Frontal cortex (tissue), 4 donors: ENCODE results near the gene CSNK2A2. TPM values are rescaled to one million over a fixed set of nuclear protein-coding genes. Genes with fewer than 3 reads are reported as not detected.

Source experiments
- DNase-seq, 2 donors: peaks; one replicate each; pipeline ENCODE4 v3.0.0; 2012; ENCODE audit warnings: low spot score in 2 of 2
- FAIRE-seq: peaks from 2 replicates; lab custom pipeline; 2012; peaks lifted over from hg19 to GRCh38; lab: Jason Lieb, UNC
- total RNA-seq: library from RNA; depleted of rRNA; stranded (reverse); fragments of >200 nt; gene quantifications from one replicate; pipeline ENCODE4 v1.2.3, GENCODE V29; 2014
- donor health status: control.
- donor health status: control.
- donor health status: control.

Gene CSNK2A2
- total RNA-seq, 1 donor from 2014 or later: 17.9 TPM

- no peak for DNase-seq
- FAIRE-seq: no peak
Measured at GRCh38 chr16:58152246-58152868, 45.5 kb downstream of the CSNK2A2 start.

GRCh38 chr16:58148526-58148925 lies 49.4 kb downstream of the CSNK2A2 start:
- no peak for FAIRE-seq

GRCh38 chr16:58148099-58148498 lies 49.8 kb downstream of the CSNK2A2 start:
- FAIRE-seq: no peak
- DNase-seq: no peak

More at GRCh38 chr16:58148526-58148925, 49.4 kb downstream of the CSNK2A2 start:
- DNase-seq: no peak

GRCh38 chr16:58138852-58139251 lies 59.1 kb downstream of the CSNK2A2 start:
- FAIRE-seq (no peak), DNase-seq (no peak)

GRCh38 chr16:58137581-58137980 lies 60.3 kb downstream of the CSNK2A2 start:
- FAIRE-seq: no peak
- DNase-seq: no peak

GRCh38 chr16:58129097-58129936 lies 68.6 kb downstream of the CSNK2A2 start, which contains the start of gene CFAP20:
Gene CFAP20 (minus strand): TSS chr16:58129381. CDS start chr16:58129115, 266 bp downstream.
- FAIRE-seq (peak; percentile 45), DNase-seq (peak; percentile 82 to 88)

GRCh38 chr16:58128711-58129096 lies 69.2 kb downstream of the CSNK2A2 start:
- no peak for FAIRE-seq
- DNase-seq: no peak

- no peak for DNase-seq
- no peak for FAIRE-seq
Measured at GRCh38 chr16:58128181-58128631, 69.7 kb downstream of the CSNK2A2 start.

- DNase-seq (no peak), FAIRE-seq (no peak)
Measured at GRCh38 chr16:58127634-58128033, 70.3 kb downstream of the CSNK2A2 start.

GRCh38 chr16:58127033-58127556 lies 70.8 kb downstream of the CSNK2A2 start:
- FAIRE-seq: no peak
- DNase-seq: no peak

GRCh38 chr16:58126451-58126961 lies 71.4 kb downstream of the CSNK2A2 start:
- FAIRE-seq: no peak

GRCh38 chr16:58125781-58126335 lies 72.0 kb downstream of the CSNK2A2 start:
- no peak for DNase-seq
- no peak for FAIRE-seq

More at GRCh38 chr16:58126451-58126961, 71.4 kb downstream of the CSNK2A2 start:
- no peak for DNase-seq

- FAIRE-seq: no peak
- DNase-seq: no peak
Measured at GRCh38 chr16:58125041-58125440, 72.9 kb downstream of the CSNK2A2 start.

- DNase-seq (no peak), FAIRE-seq (no peak)
Measured at GRCh38 chr16:58124601-58124915, 73.3 kb downstream of the CSNK2A2 start.

GRCh38 chr16:58123896-58124600 lies 73.9 kb downstream of the CSNK2A2 start:
- DNase-seq (no peak), FAIRE-seq (no peak)

GRCh38 chr16:58121132-58121531 lies 76.8 kb downstream of the CSNK2A2 start:
- DNase-seq (no peak), FAIRE-seq (no peak)

- FAIRE-seq (no peak), DNase-seq (no peak)
Measured at GRCh38 chr16:58120234-58120633, 77.7 kb downstream of the CSNK2A2 start.

- FAIRE-seq: no peak
- DNase-seq: no peak
Measured at GRCh38 chr16:58119509-58119845, 78.4 kb downstream of the CSNK2A2 start.

GRCh38 chr16:58118801-58119508 lies 79.0 kb downstream of the CSNK2A2 start:
- FAIRE-seq (no peak), DNase-seq (no peak)
